Muscle layer of duodenum (tissue), 2 donors: Measurements from ENCODE around the gene NMNAT2.
"Not testable (repeated sequence)": the region's sequence is repeated elsewhere in the genome, so short reads cannot be mapped to it uniquely, and the experiment has no call there.

Experiments used
- H3K27ac ChIP-seq: one replicate; pipeline ENCODE4 v1.7.0; 2013; ENCODE audit warnings: mild to moderate bottlenecking, low read length
- H3K27me3 ChIP-seq: one replicate; pipeline ENCODE4 v1.7.0; 2013; ENCODE audit warnings: low read depth, mild to moderate bottlenecking, control low read depth, low read length
- H3K36me3 ChIP-seq, 2 donors: one replicate each; pipeline ENCODE4 v1.7.0; 2013; ENCODE audit warnings: low read length in 2 of 2, control low read depth in 1 of 2, mild to moderate bottlenecking in 1 of 2; ENCODE audit not compliant: insufficient read depth in 2 of 2, control insufficient read depth in 1 of 2
- H3K4me1 ChIP-seq, 2 donors: one replicate each; pipeline ENCODE4 v1.7.0; 2013; ENCODE audit warnings: low read length in 2 of 2, mild to moderate bottlenecking in 2 of 2, control low read depth in 1 of 2, moderate library complexity in 1 of 2; ENCODE audit not compliant: insufficient read depth in 2 of 2, control insufficient read depth in 1 of 2
- H3K4me3 ChIP-seq, 2 donors: one replicate each; pipeline ENCODE4 v1.7.0; 2013; ENCODE audit warnings: low read length in 2 of 2, low read depth in 1 of 2, mild to moderate bottlenecking in 1 of 2
- H3K9me3 ChIP-seq, 2 donors: one replicate each; pipeline ENCODE4 v1.7.0; 2013; ENCODE audit warnings: low read length in 2 of 2, control low read depth in 1 of 2, mild to moderate bottlenecking in 1 of 2; ENCODE audit not compliant: control insufficient read depth in 1 of 2
- donor health status: healthy.

Gene NMNAT2

DNA sequence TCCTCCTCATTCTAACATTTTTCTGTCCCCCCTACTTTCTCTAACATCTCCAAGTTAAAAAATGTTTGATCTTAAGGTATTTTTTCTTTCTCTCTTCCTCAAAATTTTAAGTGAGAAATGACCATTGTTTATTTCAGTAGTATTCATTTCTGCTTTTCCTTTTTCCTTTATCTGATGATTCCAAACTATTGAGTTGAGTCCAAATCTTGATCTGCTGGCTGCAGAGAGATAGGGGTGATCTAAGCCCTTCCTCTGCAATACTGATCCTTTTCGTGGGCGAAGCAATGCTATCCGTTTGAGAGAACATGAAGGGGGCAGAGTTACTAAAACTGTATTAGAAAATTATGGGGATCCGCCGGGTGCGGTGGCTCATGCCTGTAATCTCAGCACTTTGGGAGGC, 516 bp upstream of the NMNAT2 start:
- no peaks in the 10 kb centered on the region for H3K36me3 ChIP-seq
- H3K4me1 ChIP-seq, result peaks cover 0 to 23% of the 10 kb centered on the region in 2 donors
- no peak overlapping the region for H3K27ac ChIP-seq
- peaks cover 34% of the 10 kb centered on the region for H3K27me3 ChIP-seq
- H3K9me3 ChIP-seq, result no peaks in the 10 kb centered on the region
- no peak overlapping the region for H3K4me3 ChIP-seq

GRCh38 chr1:183416850-183417771, 1.1 kb downstream of the NMNAT2 start:
- Histone ChIP-seq H3K4me1 (peaks cover 0 to 23% of the 10 kb centered on the region in 2 donors), H3K9me3 (no peaks in the 10 kb centered on the region), H3K36me3 (no peaks in the 10 kb centered on the region), H3K27ac (no peak overlapping the region), H3K4me3 (peak overlapping the region; percentile 62), H3K27me3 (peaks cover 28% of the 10 kb centered on the region)

GRCh38 chr1:183414365-183414764, 3.8 kb downstream of the NMNAT2 start:
- Histone ChIP-seq H3K4me3 (no peak overlapping the region), H3K9me3 (no peaks in the 10 kb centered on the region), H3K36me3 (no peaks in the 10 kb centered on the region), H3K4me1 (peaks cover 0 to 23% of the 10 kb centered on the region in 2 donors), H3K27me3 (peaks cover 22% of the 10 kb centered on the region), H3K27ac (no peak overlapping the region)

GRCh38 chr1:183411091-183411490, 7.1 kb downstream of the NMNAT2 start:
- Histone ChIP-seq H3K4me1 (no peaks in the 10 kb centered on the region), H3K36me3 (no peaks in the 10 kb centered on the region), H3K27ac (no peak overlapping the region), H3K27me3 (no peaks in the 10 kb centered on the region), H3K9me3 (no peaks in the 10 kb centered on the region), H3K4me3 (no peak overlapping the region)

DNA sequence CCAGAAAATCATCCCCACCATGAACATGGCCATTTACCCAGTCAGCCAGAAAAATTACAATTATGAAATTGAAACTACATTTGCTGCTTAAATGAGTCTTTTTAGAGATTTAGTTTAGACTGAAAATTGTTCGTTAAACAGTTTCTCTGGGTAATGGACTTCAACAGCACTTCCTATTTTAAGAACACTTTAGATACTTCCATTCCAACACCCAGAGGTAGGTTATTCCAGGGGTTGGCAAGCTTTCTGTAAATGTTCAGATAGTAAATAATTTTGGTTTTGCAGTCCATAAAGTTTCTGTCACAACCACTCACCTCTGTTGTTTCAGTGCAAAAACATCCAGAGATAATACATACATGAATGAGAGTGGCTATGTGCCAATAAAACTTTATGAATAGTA, 10.2 kb downstream of the NMNAT2 start:
- Histone ChIP-seq H3K9me3 (no peaks in the 10 kb centered on the region), H3K36me3 (no peaks in the 10 kb centered on the region), H3K4me3 (no peak overlapping the region), H3K4me1 (no peaks in the 10 kb centered on the region), H3K27ac (no peak overlapping the region), H3K27me3 (no peaks in the 10 kb centered on the region)

GRCh38 chr1:183407474-183407873, 10.7 kb downstream of the NMNAT2 start:
- Histone ChIP-seq H3K4me3 (no peak overlapping the region), H3K27me3 (no peaks in the 10 kb centered on the region), H3K9me3 (no peaks in the 10 kb centered on the region), H3K36me3 (no peaks in the 10 kb centered on the region), H3K27ac (no peak overlapping the region), H3K4me1 (no peaks in the 10 kb centered on the region)

GRCh38 chr1:183404476-183404875, 13.7 kb downstream of the NMNAT2 start:
- Histone ChIP-seq H3K4me3 (no peak overlapping the region), H3K36me3 (no peaks in the 10 kb centered on the region), H3K27ac (no peak overlapping the region), H3K4me1 (no peaks in the 10 kb centered on the region), H3K9me3 (no peaks in the 10 kb centered on the region), H3K27me3 (no peaks in the 10 kb centered on the region)

DNA sequence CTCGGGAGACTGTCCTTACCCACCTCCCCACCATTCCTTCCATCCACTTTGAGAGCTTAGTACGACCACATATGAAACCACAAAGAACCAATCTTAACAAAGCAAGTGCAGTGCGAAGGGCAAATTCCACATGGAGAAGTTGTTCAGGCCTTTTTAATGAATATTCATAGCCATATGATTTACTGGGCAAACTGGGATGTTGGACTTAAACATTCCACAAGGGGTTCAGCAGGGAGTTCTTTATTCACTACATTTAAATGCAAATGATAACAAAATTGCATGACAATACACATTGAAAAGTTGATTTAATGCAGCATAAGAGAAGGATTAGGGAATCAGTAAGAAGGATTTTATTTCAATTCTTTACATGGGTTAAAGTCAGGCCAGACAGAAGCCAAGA, 14.7 kb downstream of the NMNAT2 start:
- Histone ChIP-seq H3K4me3 (no peak overlapping the region), H3K4me1 (no peaks in the 10 kb centered on the region), H3K27me3 (no peaks in the 10 kb centered on the region), H3K9me3 (no peaks in the 10 kb centered on the region), H3K36me3 (no peaks in the 10 kb centered on the region), H3K27ac (no peak overlapping the region)

- H3K4me3 ChIP-seq, H3K27ac ChIP-seq, H3K9me3 ChIP-seq, H3K4me1 ChIP-seq, H3K36me3 ChIP-seq, H3K27me3 ChIP-seq: not testable (repeated sequence)
Observed at GRCh38 chr1:183401565-183401964, 16.6 kb downstream of the NMNAT2 start.

GRCh38 chr1:183394435-183394834, 23.7 kb downstream of the NMNAT2 start:
- no peak overlapping the region for H3K27ac ChIP-seq
- no peaks in the 10 kb centered on the region for H3K27me3 ChIP-seq
- H3K4me3 ChIP-seq, result no peak overlapping the region
- H3K36me3 ChIP-seq, result no peaks in the 10 kb centered on the region
- no peaks in the 10 kb centered on the region for H3K4me1 ChIP-seq
- H3K9me3 ChIP-seq, result no peaks in the 10 kb centered on the region

DNA sequence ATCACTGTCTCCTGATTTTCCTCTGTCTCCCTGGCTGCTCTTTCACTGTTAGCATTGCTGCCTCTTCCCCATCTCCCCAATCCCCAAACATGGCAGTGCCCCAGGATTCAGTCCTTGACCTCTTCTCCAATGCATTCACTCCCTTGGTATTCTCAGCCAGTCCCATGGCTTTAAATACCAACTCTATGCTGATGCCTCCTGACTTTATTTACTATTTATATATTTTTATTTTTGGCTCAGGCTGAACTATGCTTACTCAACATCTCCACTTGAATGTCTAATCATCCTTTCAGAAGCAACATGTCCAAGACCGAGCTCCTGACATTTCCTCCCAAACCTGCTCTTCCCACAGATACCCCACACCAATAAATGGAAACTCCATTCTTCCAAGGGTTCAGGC, 26.3 kb downstream of the NMNAT2 start:
- Histone ChIP-seq H3K27ac (no peak overlapping the region), H3K27me3 (no peaks in the 10 kb centered on the region), H3K9me3 (no peaks in the 10 kb centered on the region), H3K4me3 (no peak overlapping the region), H3K36me3 (no peaks in the 10 kb centered on the region), H3K4me1 (no peaks in the 10 kb centered on the region)

DNA sequence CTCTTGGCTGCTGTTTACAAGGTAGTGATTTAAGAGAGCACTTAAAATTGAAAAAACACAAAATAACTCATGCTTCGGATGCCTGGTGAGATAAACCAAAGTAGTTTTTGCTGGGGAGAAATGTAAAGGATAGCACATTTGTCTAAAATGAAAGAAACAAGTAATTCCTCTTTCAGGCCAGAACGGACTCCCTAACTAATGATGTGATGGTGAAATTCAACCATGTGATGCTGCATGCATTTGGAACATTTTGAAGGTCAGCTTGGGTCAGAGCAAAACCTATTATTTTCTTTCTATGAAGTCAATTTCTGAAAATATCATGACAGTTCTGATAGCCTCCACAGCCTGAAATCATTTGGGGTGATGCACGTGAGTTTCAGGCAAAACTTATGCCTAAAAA, 27.6 kb downstream of the NMNAT2 start:
- Histone ChIP-seq H3K36me3 (no peaks in the 10 kb centered on the region), H3K4me3 (no peak overlapping the region), H3K9me3 (no peaks in the 10 kb centered on the region), H3K27me3 (no peaks in the 10 kb centered on the region), H3K27ac (no peak overlapping the region), H3K4me1 (no peaks in the 10 kb centered on the region)
